Left ventricle myocardium inferior (tissue), 1 donor: ENCODE data around the gene MAN2A2. TPM values are rescaled to one million over a fixed set of nuclear protein-coding genes. Genes with fewer than 3 reads are reported as not detected.

Source experiments
- DNase-seq: peaks from one replicate; pipeline ENCODE4 v3.0.0-alpha.2; 2020
- H3K27ac ChIP-seq: fragments of 200-600 bp; replicated peaks from 2 replicates; pipeline ENCODE4 v1.8.0; 2021
- H3K27me3 ChIP-seq: fragments of 200-600 bp; 2 replicates; pipeline ENCODE4 v1.8.0; 2021; ENCODE audit warnings: low read depth
- H3K36me3 ChIP-seq: fragments of 200-600 bp; 2 replicates; pipeline ENCODE4 v1.8.0; 2021
- H3K4me1 ChIP-seq: fragments of 200-600 bp; 2 replicates; pipeline ENCODE4 v1.8.0; 2021
- H3K4me3 ChIP-seq: fragments of 200-600 bp; 2 replicates; pipeline ENCODE4 v1.8.0; 2021; ENCODE audit warnings: mild to moderate bottlenecking, moderate library complexity
- H3K9me3 ChIP-seq: fragments of 200-600 bp; replicated peaks from 2 replicates; pipeline ENCODE4 v1.8.0; 2021
- intact Hi-C: fragments of 100-400 bp; cut with micrococcal nuclease; formaldehyde crosslinking; loops from one replicate; pipeline ENCODE4 v1.11.0; 2022
- total RNA-seq: library from RNA; stranded (reverse); fragmentation: NEBNext Ultra II Directional; extraction: Animal tissue kit (Norgen Biotek cat#: 25700); gene quantifications from one replicate; pipeline ENCODE4 v1.2.1, GENCODE V29; 2021
- TF ChIP-seq, protein P1 (sequence below): fragments of 200-600 bp; IDR thresholded peaks from 2 replicates; pipeline ENCODE4 v1.8.0; 2021; ENCODE audit warnings: antibody characterized with exemption, mild to moderate bottlenecking, borderline replicate concordance
- donor health status: DM: no; HTN: yes; CAD: no; lungs with severe emphysema.

Gene MAN2A2
- total RNA-seq, 1 donor from 2014 or later = 95.4 TPM

DNA sequence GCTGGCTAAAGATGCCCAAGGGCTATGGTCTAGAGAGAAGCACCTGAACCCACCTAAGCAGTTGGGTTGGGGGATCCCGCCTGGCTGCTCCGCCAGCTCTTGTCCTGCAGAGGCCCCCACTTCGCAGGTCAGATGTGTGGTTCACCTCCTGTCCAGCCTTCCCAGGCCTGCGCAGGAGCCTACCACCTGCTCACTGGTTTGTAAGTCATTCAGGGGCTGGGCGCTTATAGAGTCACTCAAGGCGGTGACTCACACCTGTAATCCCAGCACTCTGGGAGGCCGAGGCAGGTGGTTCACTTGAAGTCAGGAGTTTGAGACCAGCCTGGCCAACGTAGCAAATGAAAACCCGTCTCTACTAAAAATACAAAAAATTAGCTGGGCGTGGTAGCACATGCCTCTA lies 38.6 kb upstream of the MAN2A2 start:
- TF ChIP-seq, protein P1, sequence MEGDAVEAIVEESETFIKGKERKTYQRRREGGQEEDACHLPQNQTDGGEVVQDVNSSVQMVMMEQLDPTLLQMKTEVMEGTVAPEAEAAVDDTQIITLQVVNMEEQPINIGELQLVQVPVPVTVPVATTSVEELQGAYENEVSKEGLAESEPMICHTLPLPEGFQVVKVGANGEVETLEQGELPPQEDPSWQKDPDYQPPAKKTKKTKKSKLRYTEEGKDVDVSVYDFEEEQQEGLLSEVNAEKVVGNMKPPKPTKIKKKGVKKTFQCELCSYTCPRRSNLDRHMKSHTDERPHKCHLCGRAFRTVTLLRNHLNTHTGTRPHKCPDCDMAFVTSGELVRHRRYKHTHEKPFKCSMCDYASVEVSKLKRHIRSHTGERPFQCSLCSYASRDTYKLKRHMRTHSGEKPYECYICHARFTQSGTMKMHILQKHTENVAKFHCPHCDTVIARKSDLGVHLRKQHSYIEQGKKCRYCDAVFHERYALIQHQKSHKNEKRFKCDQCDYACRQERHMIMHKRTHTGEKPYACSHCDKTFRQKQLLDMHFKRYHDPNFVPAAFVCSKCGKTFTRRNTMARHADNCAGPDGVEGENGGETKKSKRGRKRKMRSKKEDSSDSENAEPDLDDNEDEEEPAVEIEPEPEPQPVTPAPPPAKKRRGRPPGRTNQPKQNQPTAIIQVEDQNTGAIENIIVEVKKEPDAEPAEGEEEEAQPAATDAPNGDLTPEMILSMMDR = no peak
- DNase-seq = no peak
- intact Hi-C loops = no loop called here
- H3K4me1 ChIP-seq = peaks cover 36% of the 10 kb centered on the region
- no peaks in the 10 kb centered on the region for H3K36me3 ChIP-seq
- no peaks in the 10 kb centered on the region for H3K9me3 ChIP-seq
- H3K27me3 ChIP-seq = no peaks in the 10 kb centered on the region
- no peak overlapping the region for H3K4me3 ChIP-seq
- no peak overlapping the region for H3K27ac ChIP-seq

DNA sequence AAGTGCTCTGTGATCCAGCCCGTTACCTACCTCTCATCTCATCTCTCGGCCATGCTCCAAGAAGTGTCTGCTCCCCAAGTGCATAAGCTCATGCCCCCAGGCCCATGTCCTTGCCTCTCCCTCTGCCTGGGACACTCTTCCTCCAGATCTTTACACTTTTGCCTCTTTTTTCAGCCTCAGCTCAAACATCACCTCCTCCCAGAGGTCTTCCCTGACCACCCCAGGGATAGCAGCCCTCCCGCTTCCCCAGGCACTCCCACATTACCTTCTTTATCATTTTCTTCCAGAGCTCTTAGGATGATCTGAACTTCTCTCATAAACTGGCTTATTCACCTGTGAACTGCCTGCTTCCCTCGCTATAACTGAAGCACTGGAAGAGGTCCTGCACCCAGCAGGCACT lies 37.4 kb upstream of the MAN2A2 start:
- Histone ChIP-seq H3K27ac (no peak overlapping the region), H3K27me3 (no peaks in the 10 kb centered on the region), H3K4me1 (peaks cover 43% of the 10 kb centered on the region), H3K36me3 (no peaks in the 10 kb centered on the region), H3K9me3 (no peaks in the 10 kb centered on the region), H3K4me3 (no peak overlapping the region)
- DNase-seq = no peak
- TF ChIP-seq, protein P1 = no peak
- intact Hi-C loops = no loop called here

DNA sequence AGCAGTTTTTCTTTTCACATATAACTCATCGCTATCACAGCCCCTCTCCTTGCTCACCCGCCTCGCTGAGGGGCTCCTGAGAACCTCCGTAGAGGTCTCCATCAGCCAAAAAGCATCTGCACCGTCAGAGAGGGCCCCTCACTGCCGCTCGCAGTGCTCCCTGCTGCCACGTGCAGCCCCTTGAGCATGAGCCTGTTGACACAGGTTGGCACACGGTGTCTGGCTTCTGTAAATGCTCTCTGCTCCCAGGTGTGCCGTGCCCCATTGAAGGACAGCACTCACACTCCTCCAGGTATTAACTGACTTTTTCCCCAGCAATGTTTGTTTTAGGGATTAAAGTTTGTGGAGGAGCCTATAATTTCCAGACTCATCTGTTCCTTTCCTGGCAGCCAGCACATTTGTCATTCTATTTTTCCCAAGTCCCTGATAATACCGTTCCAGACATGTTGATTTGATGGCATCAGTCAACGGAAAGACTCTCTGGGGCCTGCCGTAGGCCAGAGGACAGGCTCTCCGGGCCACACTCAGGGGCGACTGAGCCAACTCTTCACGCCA lies 36.9 kb upstream of the MAN2A2 start:
- no peak for DNase-seq
- intact Hi-C loops = no loop called here

DNA sequence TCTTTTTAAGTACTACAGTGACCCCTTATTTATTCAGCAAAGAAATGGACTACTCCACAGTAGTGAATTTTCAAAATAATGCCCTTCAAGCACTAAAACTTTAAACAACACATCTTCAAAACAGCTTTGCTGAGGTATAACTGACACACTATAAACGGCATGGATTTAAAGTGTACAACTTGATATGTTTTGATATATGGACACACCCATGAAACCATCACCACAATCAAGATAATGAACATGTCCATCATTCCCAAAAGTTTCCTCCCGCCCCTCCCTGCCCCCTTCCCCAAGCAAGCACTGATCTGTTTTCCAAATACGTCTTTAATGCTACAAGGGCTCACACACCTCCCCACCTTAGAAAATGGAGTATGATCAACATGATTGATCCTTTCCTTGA lies 36.3 kb upstream of the MAN2A2 start:
- Histone ChIP-seq H3K4me3 (no peak overlapping the region), H3K36me3 (no peaks in the 10 kb centered on the region), H3K27me3 (no peaks in the 10 kb centered on the region), H3K9me3 (no peaks in the 10 kb centered on the region), H3K27ac (no peak overlapping the region), H3K4me1 (peaks cover 52% of the 10 kb centered on the region)
- no peak for DNase-seq
- intact Hi-C loops = no loop called here
- TF ChIP-seq, protein P1 = no peak

More for the DNA sequence above, 36.9 kb upstream of the MAN2A2 start:
- Histone ChIP-seq H3K27ac (no peak overlapping the region), H3K9me3 (no peaks in the 10 kb centered on the region), H3K4me3 (no peak overlapping the region), H3K4me1 (peaks cover 49% of the 10 kb centered on the region), H3K27me3 (no peaks in the 10 kb centered on the region), H3K36me3 (no peaks in the 10 kb centered on the region)
- TF ChIP-seq, protein P1 = no peak

DNA sequence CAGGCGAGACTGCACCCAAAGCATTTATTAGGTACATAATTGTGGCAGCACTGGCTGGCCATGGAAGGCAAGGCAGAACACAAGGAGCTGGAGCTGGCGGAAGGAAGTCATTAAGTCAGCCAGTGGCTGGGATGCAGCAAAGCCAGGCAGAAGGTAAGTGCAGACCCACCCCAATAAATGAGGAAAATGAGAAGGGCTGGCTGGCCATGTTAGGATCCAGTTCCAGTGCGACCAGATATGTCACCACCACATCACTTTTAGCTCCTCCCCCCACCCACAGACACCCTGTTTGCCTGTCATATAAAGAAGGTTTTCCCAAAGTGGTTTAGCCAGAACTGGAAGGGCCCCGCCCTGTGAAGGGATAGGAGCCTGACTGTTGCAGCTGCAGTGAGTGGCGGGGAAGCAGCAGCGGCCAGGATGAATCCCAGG lies 34.8 kb upstream of the MAN2A2 start, which contains the start of gene FURIN:
Gene FURIN, plus strand, starts transcription at position 328 of the 429 bp plus-strand sequence. CDS start 7,153 bp downstream, outside the sequence.
- Histone ChIP-seq H3K9me3 (no peaks in the 10 kb centered on the region), H3K4me3 (no peak within 1 kb of the TSS), H3K27me3 (no peaks in the 10 kb centered on the region), H3K4me1 (peaks cover 62% of the 10 kb centered on the region), H3K36me3 (no peaks in the 10 kb centered on the region), H3K27ac (peak within 1 kb of the TSS; percentile 98)
- TF ChIP-seq, protein P1 = no peak
- no peak for DNase-seq
- intact Hi-C loops = no loop called here
